Ecto neural progenitor cell (in vitro differentiated cells): Measurements from ENCODE around the gene ZNF609.
"Not testable (repeated sequence)": the region's sequence is repeated elsewhere in the genome, so short reads cannot be mapped to it uniquely, and the experiment has no call there.

Experiments used
- DNase-seq: peaks from one replicate; pipeline ENCODE4 v3.0.0-alpha.2; 2018; ENCODE audit warnings: low spot score

Gene ZNF609

DNA sequence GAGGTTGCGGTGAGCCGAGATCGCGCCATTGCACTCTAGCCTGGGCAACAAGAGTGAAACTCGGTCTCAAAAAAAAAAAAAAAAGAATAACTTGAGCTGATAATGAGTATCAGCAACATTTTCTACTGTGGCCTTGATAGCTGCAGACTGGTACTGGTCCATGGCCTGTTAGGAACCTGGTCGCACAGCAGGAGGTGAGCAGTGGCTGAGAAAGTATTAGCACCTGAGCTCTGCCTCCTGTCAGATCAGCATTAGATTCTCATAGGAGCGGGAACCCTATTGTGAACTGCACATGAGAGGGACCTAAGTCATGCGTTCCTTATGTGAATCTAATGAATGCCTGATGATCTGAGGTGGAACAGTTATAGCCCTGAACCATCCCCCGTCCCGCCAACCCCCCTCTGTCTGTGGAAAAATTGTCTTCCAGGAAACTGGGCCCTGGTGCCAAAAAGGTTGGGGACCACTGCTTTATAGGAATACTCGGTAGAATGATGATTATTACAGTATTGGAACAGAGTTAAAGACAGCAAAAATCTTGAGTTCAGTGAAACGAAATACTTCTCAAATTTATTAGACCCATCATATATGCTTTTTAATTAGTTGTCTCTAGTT lies 126.0 kb downstream of the ZNF609 start:
- no peak for DNase-seq

DNA sequence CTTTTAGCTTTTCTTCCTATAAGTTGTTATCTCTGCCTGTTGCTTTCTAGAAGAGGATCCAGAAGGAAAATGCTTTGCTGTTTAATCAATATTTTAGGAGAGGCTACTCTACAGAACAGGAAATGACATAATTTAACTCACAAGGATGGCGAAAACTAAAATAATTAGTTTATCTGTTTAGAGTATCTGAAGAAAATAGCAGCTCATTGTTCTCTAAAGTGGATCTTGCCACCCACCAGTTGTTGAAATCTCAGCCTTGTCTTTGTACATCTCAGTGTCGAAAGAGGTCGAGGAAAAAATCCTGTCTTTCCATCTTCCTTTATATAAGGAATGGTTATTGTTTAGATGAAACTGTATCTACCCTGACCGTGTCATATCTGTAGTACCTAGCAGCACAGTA lies 126.6 kb downstream of the ZNF609 start:
- no peak for DNase-seq

DNA sequence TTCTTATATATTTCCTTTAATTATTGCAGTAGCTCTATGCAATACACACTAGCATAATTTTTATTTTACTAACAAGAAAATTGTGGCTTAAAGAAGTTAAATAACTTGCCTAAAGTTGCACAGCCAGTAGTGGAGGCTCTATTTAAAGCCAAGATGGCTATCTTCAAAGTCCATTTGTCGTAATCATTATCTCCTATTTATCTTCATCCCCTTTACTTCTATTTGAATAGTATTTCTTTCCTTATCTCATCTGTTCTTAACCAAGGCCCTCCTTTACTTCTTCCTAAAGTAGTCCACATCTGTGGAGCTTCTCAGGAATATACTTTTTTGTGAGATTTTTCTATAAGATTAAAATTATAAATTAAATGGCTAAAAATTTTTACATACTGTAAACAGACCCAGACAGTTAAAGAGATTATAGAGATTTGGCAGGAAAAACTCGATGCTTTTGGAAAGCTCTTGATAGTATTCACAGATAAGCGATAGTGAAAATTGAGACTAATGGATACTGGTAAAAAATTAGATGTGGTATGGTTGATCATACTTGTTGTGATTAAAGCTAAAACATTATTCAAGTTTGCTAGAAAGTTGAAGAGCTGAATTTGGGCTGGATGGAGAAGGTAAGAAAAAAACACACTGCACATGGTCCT lies 129.2 kb downstream of the ZNF609 start:
- no peak for DNase-seq

DNA sequence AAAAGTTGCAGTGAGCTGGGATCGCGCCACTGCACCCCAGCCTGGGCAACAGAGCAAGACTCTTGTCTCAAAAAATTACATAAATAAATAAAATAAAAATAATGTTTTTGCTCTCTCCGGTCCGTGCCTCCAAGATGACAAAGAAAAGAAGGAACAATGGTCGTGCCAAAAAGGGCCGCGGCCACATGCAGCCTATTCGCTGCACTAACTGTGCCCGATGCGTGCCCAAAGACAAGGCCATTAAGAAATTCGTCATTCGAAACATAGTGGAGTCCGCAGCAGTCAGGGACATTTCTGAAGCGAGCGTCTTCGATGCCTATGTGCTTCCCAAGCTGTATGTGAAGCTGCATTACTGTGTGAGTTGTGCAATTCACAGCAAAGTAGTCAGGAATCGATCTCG lies 132.5 kb downstream of the ZNF609 start:
- not testable (repeated sequence) for DNase-seq

DNA sequence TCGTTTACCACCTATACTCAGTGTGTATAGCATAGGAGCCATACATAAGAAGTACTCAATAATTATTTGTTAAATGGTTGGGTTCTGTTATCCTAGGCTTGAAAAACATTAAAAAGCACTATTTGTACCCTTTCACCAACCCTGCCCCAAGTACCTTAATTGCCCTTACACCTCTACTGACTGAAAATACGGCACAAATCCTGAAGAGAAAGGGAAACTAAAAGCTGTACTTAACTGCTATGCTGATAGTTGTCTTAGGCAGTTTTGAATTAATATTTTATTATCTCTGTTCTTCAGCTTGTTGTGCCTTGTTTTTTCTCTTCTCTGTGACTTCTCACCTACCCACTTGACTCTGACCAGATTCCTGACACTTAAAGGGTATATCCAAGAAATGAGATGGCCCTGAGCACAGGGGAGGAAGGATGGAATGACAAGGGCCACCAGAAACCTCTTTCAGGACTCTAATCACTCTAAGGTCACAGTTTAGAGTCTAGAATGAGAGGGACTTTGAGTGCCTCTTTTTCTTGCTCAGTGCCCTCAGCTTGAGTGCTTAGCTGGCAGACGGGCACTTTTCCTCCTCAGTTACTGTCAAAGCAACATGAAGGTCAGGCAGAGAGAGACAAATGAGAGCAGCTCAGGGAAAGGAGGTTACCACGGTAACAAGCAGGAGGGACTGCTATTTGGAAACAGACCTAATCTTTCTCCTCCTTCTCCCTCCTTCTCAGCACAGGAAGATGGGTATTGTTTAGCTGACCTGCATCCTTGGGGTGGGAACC lies 136.5 kb downstream of the ZNF609 start:
- peak; percentile 62 for DNase-seq

DNA sequence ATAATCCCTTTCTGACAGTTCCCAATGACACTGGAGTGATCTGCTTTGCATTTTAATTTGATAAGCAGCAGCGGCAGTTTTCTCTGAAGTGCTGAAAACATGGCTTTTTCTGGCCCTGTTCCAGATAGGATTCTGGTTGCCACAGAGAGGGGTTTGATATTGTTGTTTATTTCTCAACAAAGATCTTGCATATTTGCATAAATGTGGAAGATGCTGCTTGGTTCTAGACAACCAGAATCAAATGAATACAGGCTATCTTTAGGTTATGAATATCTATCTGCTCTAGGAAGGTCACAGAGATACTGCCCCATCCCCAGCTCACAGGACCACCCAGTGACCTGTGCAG lies 137.1 kb downstream of the ZNF609 start:
- no peak for DNase-seq

DNA sequence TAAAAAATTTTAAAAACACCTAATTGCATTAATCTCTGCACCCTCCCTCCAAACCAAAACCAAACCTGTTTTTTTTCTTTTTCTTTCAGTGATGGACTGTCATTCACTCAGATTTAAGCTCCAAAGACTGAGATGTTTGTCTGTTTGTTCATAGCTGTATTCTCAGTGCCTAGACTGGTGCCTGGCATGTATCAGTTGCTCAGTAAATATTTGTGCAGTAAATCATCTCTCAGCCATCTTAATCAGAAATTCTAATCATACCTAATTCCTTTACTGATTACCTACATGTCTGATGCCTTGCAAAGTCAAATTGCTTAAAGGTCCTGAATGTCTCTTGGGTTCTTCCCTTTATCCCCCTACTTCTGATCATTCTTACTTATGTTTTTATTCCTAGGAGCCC lies 138.8 kb downstream of the ZNF609 start:
- DNase-seq, result no peak

DNA sequence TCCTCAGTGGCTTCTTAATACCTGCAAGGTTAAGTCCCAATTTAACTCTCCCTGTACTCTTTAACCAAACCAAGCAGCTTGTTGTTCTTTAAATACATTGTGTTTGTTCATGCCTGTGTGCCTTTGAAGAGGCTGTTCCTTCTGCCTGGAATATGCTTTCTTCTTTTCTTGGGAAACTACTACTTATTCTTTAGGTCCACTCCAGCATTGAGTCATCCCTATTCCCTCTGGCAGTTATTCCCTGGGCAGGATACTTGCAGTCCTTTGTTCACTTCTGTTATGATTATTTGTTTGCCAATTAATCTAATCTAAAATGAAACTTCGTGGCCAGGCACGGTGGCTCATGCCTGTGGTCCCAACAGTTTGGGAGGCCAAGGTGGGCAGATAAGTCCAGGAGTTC lies 139.3 kb downstream of the ZNF609 start:
- no peak for DNase-seq

DNA sequence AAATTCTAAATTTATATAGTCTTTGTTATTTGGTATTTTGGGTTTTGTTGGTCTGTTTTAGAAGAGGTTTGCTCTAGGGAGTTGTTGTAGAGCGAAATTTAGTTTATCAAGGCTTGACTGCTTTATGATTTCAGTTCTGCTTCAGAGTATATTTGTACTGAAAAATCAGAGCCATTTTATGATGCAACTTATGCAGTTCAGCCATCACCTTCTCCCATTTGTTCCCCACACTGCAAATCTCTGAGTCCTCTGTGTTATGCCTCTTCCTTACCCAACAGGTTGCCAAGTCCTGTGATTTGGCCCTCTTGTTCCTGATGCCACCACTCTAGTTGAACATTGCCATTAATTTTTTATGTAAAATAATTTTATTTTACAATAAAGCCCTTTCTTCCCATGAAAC lies 140.4 kb downstream of the ZNF609 start:
- DNase-seq, result no peak

DNA sequence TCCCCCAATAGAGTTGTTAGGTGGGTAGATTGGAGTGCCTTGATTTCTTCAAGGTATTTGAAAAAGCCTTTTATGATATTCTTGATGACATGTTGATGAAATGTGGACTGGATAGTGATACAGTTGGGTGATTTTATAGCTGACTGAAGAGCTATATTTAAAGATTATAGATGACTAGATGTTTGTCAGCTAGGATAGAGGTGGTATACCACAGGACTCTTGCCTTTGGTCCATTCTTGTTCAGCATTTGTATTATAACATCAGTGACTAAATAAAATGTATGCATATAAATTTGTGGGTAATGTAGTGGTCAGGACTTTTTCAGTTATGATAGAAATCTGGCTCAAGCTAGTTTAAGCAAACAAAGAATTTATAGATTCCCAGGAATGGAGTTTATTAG lies 143.9 kb downstream of the ZNF609 start:
- no peak for DNase-seq

DNA sequence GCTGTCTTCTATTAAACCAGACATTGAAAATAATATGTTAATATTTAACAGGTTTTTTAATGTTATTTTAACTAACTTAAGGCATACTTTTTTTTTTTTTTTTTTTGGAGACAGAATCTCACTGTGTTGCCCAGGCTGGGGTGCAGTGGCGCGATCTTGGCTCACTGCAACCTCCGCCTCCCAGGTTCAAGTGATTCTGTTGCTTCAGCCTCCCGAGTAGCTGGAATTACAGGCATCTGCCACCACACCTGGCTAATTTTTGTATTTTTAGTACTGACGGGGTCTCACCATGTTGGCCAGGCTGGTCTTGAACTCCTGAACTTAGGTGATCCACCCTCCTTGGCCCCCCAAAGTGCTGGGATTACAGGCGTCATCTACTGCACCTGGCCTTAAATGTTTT lies 147.0 kb downstream of the ZNF609 start:
- not testable (repeated sequence) for DNase-seq

DNA sequence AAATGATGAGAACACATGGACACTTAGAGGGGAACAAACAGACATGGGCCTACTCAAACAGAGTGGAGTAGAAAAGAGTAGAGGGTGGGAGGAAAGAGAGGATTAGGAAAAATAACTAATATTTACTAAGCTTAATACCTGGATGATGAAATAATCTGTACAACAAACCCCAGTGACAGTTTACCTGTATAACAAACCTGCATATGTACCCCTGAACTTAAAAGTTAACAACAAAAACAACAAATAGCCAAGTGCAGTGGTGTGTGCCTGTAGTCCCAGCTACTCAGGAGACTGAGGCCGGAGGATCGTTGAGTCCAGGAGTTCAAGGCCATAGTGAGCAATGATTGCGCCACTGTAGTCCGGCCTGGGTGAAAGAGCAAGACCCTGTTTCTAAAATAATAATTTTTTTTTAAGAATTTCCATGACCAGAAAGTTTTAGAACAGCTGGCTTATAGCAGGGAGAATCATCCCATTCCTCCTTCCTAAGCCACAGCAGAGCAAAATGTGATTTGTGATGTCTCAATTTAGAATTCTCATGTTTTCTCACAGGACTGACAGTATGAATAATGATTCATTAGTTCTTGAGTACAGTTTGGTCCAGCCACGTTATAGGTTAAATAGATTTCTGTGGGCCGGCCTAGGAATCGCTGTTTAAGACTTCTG lies 150.0 kb downstream of the ZNF609 start:
- no peak for DNase-seq

DNA sequence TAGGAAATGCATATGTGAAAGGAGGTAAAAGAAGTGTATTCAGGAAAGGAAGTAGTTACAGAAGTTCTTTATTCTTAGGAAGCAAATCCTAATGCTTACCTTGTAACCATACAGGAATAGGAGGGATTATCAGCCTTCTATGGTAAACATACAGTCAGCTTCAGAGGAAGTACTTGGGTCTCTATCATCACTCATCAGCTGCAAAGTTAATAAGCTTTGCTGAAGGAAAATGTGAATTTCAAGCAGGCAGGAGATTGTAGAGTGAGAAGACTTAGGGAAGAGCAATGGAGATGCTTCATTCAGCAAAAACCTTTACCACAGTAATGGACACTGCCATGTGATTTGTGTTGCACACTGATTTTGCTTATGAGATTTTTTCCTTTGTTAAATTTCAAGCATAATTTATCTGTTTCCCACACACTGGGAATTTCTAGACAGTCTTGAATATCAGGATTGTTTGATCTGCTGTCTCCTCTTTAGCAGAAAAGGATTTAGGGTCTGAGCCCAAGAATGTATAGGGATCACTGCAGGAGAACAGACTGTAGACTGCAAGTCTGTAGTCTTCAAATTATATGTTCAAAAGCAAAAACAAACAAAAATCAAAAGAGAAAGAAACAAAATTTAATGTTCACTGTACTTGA lies 150.8 kb downstream of the ZNF609 start:
- no peak for DNase-seq

DNA sequence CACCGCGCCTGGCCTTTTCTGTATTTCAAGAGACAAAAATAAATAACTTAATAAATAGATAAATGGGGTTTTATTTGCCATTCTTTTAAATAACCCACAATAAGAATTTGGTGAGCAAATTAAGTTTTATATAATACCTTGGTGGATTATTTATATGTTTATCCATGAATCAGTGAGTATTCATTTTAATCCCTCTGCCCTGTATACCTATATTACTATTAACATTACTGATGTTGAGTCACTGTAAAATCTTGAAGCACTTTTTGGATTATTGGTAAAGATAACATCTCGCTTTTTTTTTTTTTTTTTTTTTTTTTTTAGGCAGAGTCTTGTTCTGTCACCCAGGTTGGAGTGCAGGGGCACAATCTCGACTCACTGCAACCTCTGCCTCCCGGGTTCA lies 154.1 kb downstream of the ZNF609 start:
- no peak for DNase-seq

DNA sequence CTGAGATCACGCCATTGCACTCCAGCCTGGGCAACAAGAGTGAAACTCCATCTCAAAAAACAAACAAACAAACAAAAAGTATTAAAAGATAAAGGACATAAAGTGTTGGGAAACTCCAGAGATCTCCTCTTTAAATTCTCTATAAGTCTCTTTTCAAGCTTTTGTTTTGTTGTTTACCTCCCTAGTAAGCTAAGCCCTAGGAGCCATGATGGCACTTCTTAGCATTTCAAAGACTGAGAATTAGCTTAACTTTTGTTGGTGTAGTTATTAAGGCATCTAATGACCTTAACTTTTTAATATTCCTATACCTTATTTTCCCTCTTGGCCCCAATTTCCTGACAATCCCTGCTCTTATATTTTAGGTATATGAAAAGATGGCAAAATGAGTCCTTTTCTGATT lies 157.3 kb downstream of the ZNF609 start:
- no peak for DNase-seq

DNA sequence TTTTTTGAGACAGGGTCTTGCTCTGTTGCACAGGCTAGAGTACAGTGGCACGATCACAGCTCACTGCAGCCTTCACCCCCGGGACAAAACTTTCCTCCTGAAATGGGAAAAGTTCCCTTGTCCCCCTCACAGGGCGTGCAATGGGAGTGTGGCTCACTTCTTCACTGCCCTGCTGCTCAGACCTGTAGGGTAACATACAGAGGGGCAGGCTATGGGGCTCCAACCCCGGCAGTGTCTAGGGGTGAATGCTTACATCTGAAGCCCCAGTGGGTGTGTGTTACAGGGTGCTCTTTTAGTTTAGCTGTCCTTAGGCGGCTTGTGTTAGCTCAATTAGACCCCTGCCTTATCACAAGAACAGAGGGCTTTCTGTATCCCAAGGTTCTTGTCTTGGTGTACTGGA lies 157.8 kb downstream of the ZNF609 start:
- DNase-seq, result no peak

DNA sequence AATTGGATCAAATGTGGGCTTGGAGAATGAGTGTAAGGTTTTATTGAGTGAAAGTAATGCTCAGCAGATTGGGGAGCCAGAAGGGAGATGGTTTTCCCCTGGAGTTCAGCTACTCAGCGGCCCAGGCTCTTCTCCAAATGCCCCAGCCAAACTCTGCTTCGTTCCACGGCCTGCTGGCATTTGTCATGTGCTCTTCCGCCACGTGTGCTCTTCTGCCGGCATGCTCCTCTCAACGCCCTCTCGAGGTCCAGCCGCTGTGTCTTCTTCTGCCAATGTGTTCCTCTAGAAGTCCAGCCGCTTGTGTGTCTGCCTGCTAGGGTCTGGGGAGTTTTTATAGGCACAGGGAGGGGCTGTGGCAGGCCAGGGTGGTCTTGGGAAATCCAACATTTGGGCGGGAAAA lies 158.2 kb downstream of the ZNF609 start:
- no peak for DNase-seq

DNA sequence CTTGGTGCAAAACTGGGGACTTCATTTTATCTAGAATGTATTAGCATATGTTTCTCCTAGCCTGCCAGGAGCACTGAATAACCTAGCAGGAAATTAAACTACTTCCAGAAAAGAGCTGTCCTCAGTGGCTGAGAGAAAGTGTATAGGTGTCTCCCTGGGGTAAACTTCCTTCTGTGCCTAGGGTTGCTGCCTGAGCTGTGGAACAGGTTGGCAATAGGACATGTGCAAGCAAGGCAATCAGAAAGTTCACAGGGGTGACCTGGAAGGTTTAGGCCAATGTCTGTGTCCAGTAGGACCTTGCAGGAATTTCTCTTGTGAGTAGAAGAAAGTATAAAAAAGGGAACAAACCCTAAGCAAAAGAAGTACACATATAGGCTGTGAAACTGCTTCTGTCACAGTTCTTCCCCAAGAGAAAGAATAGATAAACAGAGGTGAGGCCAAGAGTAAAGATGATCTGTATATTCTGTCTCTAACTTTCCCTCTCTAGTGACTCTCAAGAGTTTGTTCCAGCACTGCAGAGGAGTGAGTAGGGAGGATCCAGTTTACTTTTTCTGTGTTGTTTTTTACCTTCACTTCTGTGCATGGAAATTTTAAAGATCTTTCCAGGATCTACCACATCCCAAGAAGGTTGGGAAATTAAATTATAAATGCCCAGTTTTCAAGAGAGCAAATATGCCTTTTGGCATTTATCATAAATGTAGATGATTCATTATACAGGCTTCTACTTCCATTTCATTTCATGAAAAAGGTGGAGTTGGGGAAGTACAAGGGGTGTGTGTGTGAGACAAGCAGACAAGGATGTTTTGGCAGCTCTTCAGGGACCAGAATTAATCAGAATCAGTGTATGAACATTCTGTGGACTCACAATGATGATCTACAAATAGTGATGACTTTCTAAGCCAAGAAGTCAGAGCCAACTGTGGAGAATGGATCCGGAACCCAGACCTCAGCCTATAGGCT lies 159.8 kb downstream of the ZNF609 start:
- DNase-seq, result no peak

DNA sequence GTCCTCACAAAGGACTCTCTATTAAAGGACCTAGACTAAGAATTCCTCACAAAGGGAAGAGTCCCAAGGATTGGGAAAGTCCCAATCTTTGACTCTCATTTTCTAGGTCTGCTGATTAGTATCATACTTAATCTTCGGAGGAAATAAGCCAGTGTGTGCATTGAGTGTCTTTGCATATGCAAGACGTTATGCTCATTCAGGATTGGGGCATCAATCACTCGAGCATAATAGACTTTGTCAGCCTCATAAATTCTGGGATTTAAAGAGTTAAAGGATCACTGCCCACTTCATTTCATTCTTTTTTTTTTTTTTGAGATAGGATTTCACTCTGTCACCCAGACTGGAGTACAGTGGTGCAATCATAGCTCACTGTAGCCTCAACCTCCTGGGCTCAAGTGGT lies 160.7 kb downstream of the ZNF609 start:
- no peak for DNase-seq

DNA sequence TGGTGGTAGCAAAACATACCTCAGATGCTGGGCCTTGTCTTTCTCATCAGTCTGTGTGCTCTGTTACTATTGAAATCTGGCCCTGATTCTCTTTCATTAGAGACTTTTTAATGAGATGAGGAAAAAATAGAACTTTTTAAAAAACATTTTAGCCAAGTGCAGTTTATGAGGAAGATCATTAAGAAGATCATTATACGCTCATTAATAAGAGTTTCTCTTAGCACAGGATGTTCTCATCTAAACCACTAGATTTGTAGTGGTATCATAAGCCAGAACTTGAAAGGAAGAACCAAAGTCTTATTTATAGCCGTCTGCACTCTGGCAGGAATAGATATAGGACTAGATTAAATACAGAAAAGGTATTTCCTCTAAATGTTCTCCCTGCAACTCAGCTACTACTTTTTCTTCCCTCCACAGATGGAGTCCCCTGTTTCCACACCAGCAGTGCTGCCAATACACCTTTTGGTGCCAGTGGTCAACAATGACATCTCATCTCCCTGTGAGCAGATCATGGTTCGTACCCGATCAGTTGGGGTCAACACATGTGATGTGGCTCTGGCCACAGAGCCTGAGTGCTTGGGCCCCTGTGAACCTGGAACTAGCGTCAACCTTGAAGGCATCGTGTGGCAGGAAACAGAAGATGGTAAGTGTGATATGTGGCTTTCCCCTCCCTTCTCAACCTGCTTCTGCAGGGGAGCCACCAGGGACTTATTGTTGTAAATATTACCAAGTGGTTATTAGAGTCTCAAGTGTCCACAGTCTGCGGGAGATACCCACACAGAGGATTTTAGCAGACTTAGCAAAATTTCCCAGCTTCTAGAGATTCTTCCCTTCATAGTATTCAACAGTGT lies 162.3 kb downstream of the ZNF609 start:
- DNase-seq, result no peak
